Spleen (tissue), 11 donors: Measurements from ENCODE around the gene FBXO34. TPM values are rescaled to one million over a fixed set of nuclear protein-coding genes. Genes with fewer than 3 reads are reported as not detected.
"Not testable (repeated sequence)": the region's sequence is repeated elsewhere in the genome, so short reads cannot be mapped to it uniquely, and the experiment has no call there.

Source experiments
- DNase-seq: peaks from one replicate; pipeline ENCODE4 v3.0.0-alpha.2; 2020
- H3K27ac ChIP-seq, 8 donors: fragments of 200-600 bp; sonication (generic) in 7 of 8; 1 replicate in 4 of 8; 2 replicates in 4 of 8; pipeline versions ENCODE4 v1.5.0 to v1.8.0; 2016 to 2021; ENCODE audit warnings: inconsistent platforms in 4 of 8, mild to moderate bottlenecking in 4 of 8, moderate library complexity in 1 of 8
- H3K27me3 ChIP-seq, 7 donors: fragments of 200-600 bp; sonication (generic) in 6 of 7; replicated peaks in 1 of 7; 1 replicate in 4 of 7; 2 replicates in 3 of 7; pipeline versions ENCODE4 v1.5.0 to v1.8.0; 2016 to 2021; ENCODE audit warnings: inconsistent platforms in 3 of 7, mild to moderate bottlenecking in 1 of 7
- H3K36me3 ChIP-seq, 6 donors: fragments of 200-600 bp; sonication (generic) in 5 of 6; 1 replicate in 4 of 6; 2 replicates in 2 of 6; pipeline versions ENCODE4 v1.5.0 to v1.8.0; 2016 to 2021; ENCODE audit warnings: inconsistent platforms in 2 of 6
- H3K4me1 ChIP-seq, 6 donors: fragments of 200-600 bp; sonication (generic) in 5 of 6; 1 replicate in 3 of 6; 2 replicates in 3 of 6; pipeline versions ENCODE4 v1.5.0 to v1.8.0; 2016 to 2021; ENCODE audit warnings: inconsistent platforms in 3 of 6
- H3K4me3 ChIP-seq, 8 donors: fragments of 200-600 bp; sonication (generic) in 7 of 8; 1 replicate in 4 of 8; 2 replicates in 4 of 8; pipeline versions ENCODE4 v1.5.0 to v1.8.0; 2016 to 2021; ENCODE audit warnings: inconsistent platforms in 4 of 8, mild to moderate bottlenecking in 4 of 8, moderate library complexity in 2 of 8
- H3K9me3 ChIP-seq, 8 donors: fragments of 200-600 bp; sonication (generic) in 7 of 8; 1 replicate in 4 of 8; 2 replicates in 4 of 8; pipeline versions ENCODE4 v1.5.0 to v1.8.0; 2016 to 2021; ENCODE audit warnings: inconsistent platforms in 4 of 8
- CTCF ChIP-seq, 11 experiments: fragments of 200-600 bp in 7 of 11; fragments of 450-650 bp in 4 of 11; sonication (generic) in 4 of 11; IDR thresholded peaks in 8 of 11; conservative IDR thresholded peaks in 3 of 11; 1 replicate in 7 of 11; 2 replicates in 4 of 11; pipeline versions ENCODE4 v1.4.0 to v1.8.0; 2016 to 2021; ENCODE audit warnings: antibody characterized with exemption in 11 of 11, inconsistent platforms in 4 of 11, mild to moderate bottlenecking in 1 of 11
- POLR2A ChIP-seq, 3 donors: fragments of 450-650 bp; IDR thresholded peaks; one replicate each; pipeline ENCODE4 v1.5.1; 2017; ENCODE audit warnings: antibody characterized with exemption in 3 of 3, mild to moderate bottlenecking in 1 of 3
- POLR2AphosphoS5 ChIP-seq, 3 donors: sonication (generic); formaldehyde crosslinking; IDR thresholded peaks; one replicate each; pipeline ENCODE4 v1.5.1; 2017; ENCODE audit warnings: antibody characterized with exemption in 3 of 3
- WGBS, 5 donors: extraction: QIAGEN DNeasy Blood & Tissue Kit in 3 of 5; methylation state at CpG; one replicate each; pipeline versions ENCODE4 v1.1.5 to v1.1.7; 2013 to 2018; 5-methylcytosine and 5-hydroxymethylcytosine counted together
- intact Hi-C: fragments of 100-400 bp; cut with DNase I; formaldehyde crosslinking; loops from one replicate; pipeline ENCODE4 v1.15.0; 2023; ENCODE audit warnings: low total_unique reads
- polyA plus RNA-seq, 3 donors: library from polyadenylated mRNA; stranded (reverse); fragments of 200-250 nt; gene quantifications; one replicate each; pipeline ENCODE4 v1.2.1, GENCODE V29; 2013
- total RNA-seq, 7 donors: library from RNA; depleted of rRNA in 3 of 7; stranded (reverse); fragments of >200 nt in 3 of 7; fragmentation: NEBNext Ultra II Directional in 4 of 7; extraction: Animal tissue kit (Norgen Biotek cat#: 25700) in 4 of 7; gene quantifications; one replicate each; pipeline versions ENCODE4 v1.1.0 to v1.2.1, GENCODE V29; 2016 to 2021
- donor health status: healthy with polysubstance abuse.
- donor health status: DM: no; HTN: no; CAD: no; lungs with moderate emphysema.
- donor health status: DM: no; HTN: no; CAD: no.
- donor health status: Bipolar disorder and iron deficiency.
- donor health status: healthy.
- donor health status: DM: no; HTN: no; CAD: no.
- donor health status: DM: yes; HTN: yes; CAD: no.

The FBXO34 gene
- total and polyA plus RNA-seq, 10 donors, result 5.8 to 46.0 (median 26.7) TPM

- H3K27ac ChIP-seq, result no peak overlapping the region
- WGBS, 5 donors, result 88 to 95% (median 90%) methylated on average over 5 of the region's 5 CpGs
Measured at GRCh38 chr14:55381040-55381439, 109.8 kb downstream of the FBXO34 start.

GRCh38 chr14:55381561-55381960 is 110.3 kb downstream of the FBXO34 start:
- H3K36me3 ChIP-seq, result peaks cover 3 to 100% (median 62%) of the 10 kb centered on the region in 6 donors
- 88 to 98% (median 94%) methylated on average over 2 of the region's 2 CpGs for WGBS, 5 donors
- no peak for DNase-seq
- no peaks in the 10 kb centered on the region for H3K27me3 ChIP-seq
- H3K4me3 ChIP-seq, result no peak overlapping the region
- H3K9me3 ChIP-seq, result no peaks in the 10 kb centered on the region
- no peak overlapping the region for H3K27ac ChIP-seq
- no peak for TF ChIP-seq POLR2AphosphoS5 (IDR thresholded peaks at IDR 0.05)
- no peak for TF ChIP-seq POLR2A (IDR thresholded peaks at IDR 0.05)
- TF ChIP-seq CTCF (IDR thresholded peaks at IDR 0.05 in 8 of 11, conservative IDR thresholded peaks at IDR 0.05 in 3 of 11), result no peak
- peaks cover 0 to 16% (median 0%) of the 10 kb centered on the region in 6 donors for H3K4me1 ChIP-seq
- intact Hi-C loops, result no loop called here

More at GRCh38 chr14:55381040-55381439, 109.8 kb downstream of the FBXO34 start:
- Histone ChIP-seq H3K36me3 (peaks cover 3 to 100% (median 65%) of the 10 kb centered on the region in 6 donors), H3K9me3 (no peaks in the 10 kb centered on the region), H3K4me3 (no peak overlapping the region), H3K27me3 (no peaks in the 10 kb centered on the region), H3K4me1 (peaks cover 0 to 16% (median 0%) of the 10 kb centered on the region in 6 donors)
- TF ChIP-seq POLR2A (IDR thresholded peaks at IDR 0.05), result no peak
- no peak for TF ChIP-seq POLR2AphosphoS5 (IDR thresholded peaks at IDR 0.05)
- no peak for TF ChIP-seq CTCF (IDR thresholded peaks at IDR 0.05 in 8 of 11, conservative IDR thresholded peaks at IDR 0.05 in 3 of 11)
- intact Hi-C loops, result no loop called here
- DNase-seq, result no peak

- Histone ChIP-seq H3K9me3 (no peaks in the 10 kb centered on the region), H3K27me3 (no peaks in the 10 kb centered on the region), H3K36me3 (peaks cover 3 to 100% (median 58%) of the 10 kb centered on the region in 6 donors), H3K4me1 (peaks cover 0 to 16% (median 0%) of the 10 kb centered on the region in 6 donors), H3K27ac (no peak overlapping the region), H3K4me3 (no peak overlapping the region)
- 84 to 94% (median 92%) methylated on average over 4 of the region's 4 CpGs for WGBS, 5 donors
- DNase-seq, result no peak
- TF ChIP-seq POLR2A (IDR thresholded peaks at IDR 0.05) (no peak), POLR2AphosphoS5 (IDR thresholded peaks at IDR 0.05) (no peak), CTCF (IDR thresholded peaks at IDR 0.05 in 8 of 11, conservative IDR thresholded peaks at IDR 0.05 in 3 of 11) (no peak)
- intact Hi-C loops, result no loop called here
Measured at GRCh38 chr14:55382483-55382882, 111.3 kb downstream of the FBXO34 start.

- intact Hi-C loops, H3K9me3 ChIP-seq, H3K27me3 ChIP-seq, H3K4me3 ChIP-seq, DNase-seq: not testable (repeated sequence)
- H3K36me3 ChIP-seq, result peaks cover 3 to 100% (median 53%) of the 10 kb centered on the region in 6 donors
- H3K4me1 ChIP-seq, result peaks cover 0 to 16% (median 0%) of the 10 kb centered on the region in 6 donors
- 86 to 95% (median 91%) methylated on average over 10 of the region's 10 CpGs for WGBS, 5 donors
- H3K27ac ChIP-seq, result peak overlapping the region in 1 of 8 donors; percentile 79
Measured at GRCh38 chr14:55383056-55383466, 111.8 kb downstream of the FBXO34 start.
